Tibial nerve (tissue), 4 donors: ENCODE results near the gene EIF3F. TPM values are rescaled to one million over a fixed set of nuclear protein-coding genes. Genes with fewer than 3 reads are reported as not detected.

Experiments
- DNase-seq, 2 donors: peaks; one replicate each; pipeline ENCODE4 v3.0.0-alpha.2; 2019; ENCODE audit warnings: low spot score in 2 of 2
- H3K27ac ChIP-seq, 4 donors: fragments of 200-600 bp; sonication (generic) in 3 of 4; one replicate each; pipeline ENCODE4 v1.5.1; 2017 to 2019; ENCODE audit warnings: mild to moderate bottlenecking in 1 of 4
- H3K27me3 ChIP-seq, 2 donors: fragments of 200-600 bp; sonication (generic) in 1 of 2; one replicate each; pipeline versions ENCODE4 v1.5.1 to v1.6.0; 2017 to 2019
- H3K36me3 ChIP-seq, 3 donors: fragments of 200-600 bp; sonication (generic); one replicate each; pipeline ENCODE4 v1.5.1; 2018 to 2019
- H3K4me1 ChIP-seq, 4 donors: fragments of 200-600 bp; sonication (generic) in 3 of 4; one replicate each; pipeline ENCODE4 v1.5.1; 2017 to 2019
- H3K4me3 ChIP-seq, 4 donors: fragments of 200-600 bp; sonication (generic) in 3 of 4; one replicate each; pipeline ENCODE4 v1.5.1; 2017 to 2019; ENCODE audit warnings: mild to moderate bottlenecking in 1 of 4, moderate library complexity in 1 of 4
- H3K9me3 ChIP-seq, 4 donors: fragments of 200-600 bp; sonication (generic) in 3 of 4; one replicate each; pipeline ENCODE4 v1.5.1; 2017 to 2019
- EP300 ChIP-seq, 2 donors: sonication (generic); formaldehyde crosslinking; IDR thresholded peaks; one replicate each; pipeline ENCODE4 v1.6.1; 2017; ENCODE audit warnings: antibody characterized with exemption in 2 of 2, mild to moderate bottlenecking in 1 of 2
- POLR2A ChIP-seq, 2 donors: fragments of 450-650 bp; IDR thresholded peaks; one replicate each; pipeline ENCODE4 v1.6.1; 2017; ENCODE audit warnings: antibody characterized with exemption in 2 of 2, mild to moderate bottlenecking in 2 of 2, moderate library complexity in 2 of 2
- WGBS, 2 donors: methylation state at CpG; one replicate each; pipeline ENCODE4 v1.1.5; 2018; 5-methylcytosine and 5-hydroxymethylcytosine counted together
- small RNA-seq: library from RNA; depleted of rRNA; stranded (forward); fragments of <200 nt; gene quantifications from one replicate; pipeline ENCODE3, GENCODE V24; 2016
- total RNA-seq, 4 donors: library from RNA; depleted of rRNA; stranded (reverse); fragments of >200 nt; gene quantifications; one replicate each; pipeline ENCODE4 v1.1.0, GENCODE V29; 2016
- TF ChIP-seq, protein P1 (sequence below), 5 experiments: fragments of 200-600 bp in 3 of 5; fragments of 450-650 bp in 2 of 5; sonication (generic) in 3 of 5; IDR thresholded peaks; one replicate each; pipeline ENCODE4 v1.5.1; 2016 to 2019; ENCODE audit warnings: antibody characterized with exemption in 5 of 5, mild to moderate bottlenecking in 3 of 5, moderate library complexity in 2 of 5

Gene EIF3F
- total RNA-seq, 4 donors from 2014 or later = 144 to 195 (median 162) TPM

- no peak overlapping the region for H3K27ac ChIP-seq
- no peaks in the 10 kb centered on the region for H3K4me1 ChIP-seq
- TF ChIP-seq EP300 (IDR thresholded peaks at IDR 0.05) = no peak
- no peak for TF ChIP-seq POLR2A (IDR thresholded peaks at IDR 0.05)
- TF ChIP-seq, protein P1, sequence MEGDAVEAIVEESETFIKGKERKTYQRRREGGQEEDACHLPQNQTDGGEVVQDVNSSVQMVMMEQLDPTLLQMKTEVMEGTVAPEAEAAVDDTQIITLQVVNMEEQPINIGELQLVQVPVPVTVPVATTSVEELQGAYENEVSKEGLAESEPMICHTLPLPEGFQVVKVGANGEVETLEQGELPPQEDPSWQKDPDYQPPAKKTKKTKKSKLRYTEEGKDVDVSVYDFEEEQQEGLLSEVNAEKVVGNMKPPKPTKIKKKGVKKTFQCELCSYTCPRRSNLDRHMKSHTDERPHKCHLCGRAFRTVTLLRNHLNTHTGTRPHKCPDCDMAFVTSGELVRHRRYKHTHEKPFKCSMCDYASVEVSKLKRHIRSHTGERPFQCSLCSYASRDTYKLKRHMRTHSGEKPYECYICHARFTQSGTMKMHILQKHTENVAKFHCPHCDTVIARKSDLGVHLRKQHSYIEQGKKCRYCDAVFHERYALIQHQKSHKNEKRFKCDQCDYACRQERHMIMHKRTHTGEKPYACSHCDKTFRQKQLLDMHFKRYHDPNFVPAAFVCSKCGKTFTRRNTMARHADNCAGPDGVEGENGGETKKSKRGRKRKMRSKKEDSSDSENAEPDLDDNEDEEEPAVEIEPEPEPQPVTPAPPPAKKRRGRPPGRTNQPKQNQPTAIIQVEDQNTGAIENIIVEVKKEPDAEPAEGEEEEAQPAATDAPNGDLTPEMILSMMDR (IDR thresholded peaks at IDR 0.05) = no peak
- WGBS, 2 donors = 83 to 91% methylated on average over 3 of the region's 3 CpGs
- no peaks in the 10 kb centered on the region for H3K9me3 ChIP-seq
- no peaks in the 10 kb centered on the region for H3K27me3 ChIP-seq
- H3K4me3 ChIP-seq = no peak overlapping the region
- no peak for DNase-seq
- H3K36me3 ChIP-seq = no peaks in the 10 kb centered on the region
Measured at GRCh38 chr11:8049084-8049483, 61.9 kb downstream of the EIF3F start.

Small RNAs within 50 kb of the gene (small RNA-seq; reads per million reads assigned to genes)
- gene COX6CP5 = not detected

Other genes with a start within 250 kb of the EIF3F start
- not detected for gene OR5P2, start 190.4 kb upstream of the EIF3F start, total RNA-seq
- not detected for gene OR5P3, start 156.5 kb upstream of the EIF3F start, total RNA-seq
- gene OR10A6, start 56.1 kb upstream of the EIF3F start, total RNA-seq = not detected
- not detected for gene OR10A3, start 45.6 kb upstream of the EIF3F start, total RNA-seq
- gene NLRP10, start 21.9 kb upstream of the EIF3F start, total RNA-seq = under 1 TPM in 2 of 4 donors, not detected in 2; 0.44 to 0.60 TPM
- gene TUB, start 93.9 kb downstream of the EIF3F start, total RNA-seq = 10 to 100 TPM in 3 of 4 donors, 1 to 10 TPM in 1; 9.3 to 14.5 (median 12.5) TPM
- gene RIC3, start 181.7 kb downstream of the EIF3F start, total RNA-seq = 10 to 100 TPM; 11.8 to 28.2 (median 18.9) TPM